Progenitor cell of endocrine pancreas (in vitro differentiated cells): Measurements from ENCODE around the gene C17orf67. TPM values are rescaled to one million over a fixed set of nuclear protein-coding genes. Genes with fewer than 3 reads are reported as not detected.

Experiments
- DNase-seq: peaks from one replicate; pipeline ENCODE4 v3.0.0; 2021; ENCODE audit warnings: low spot score; ENCODE audit not compliant: unreplicated experiment
- H3K27ac Mint-ChIP-seq: 2 replicates; pipeline ENCODE4 v1.8.0; 2021; ENCODE audit warnings: mild to moderate bottlenecking, moderate library complexity, mixed read lengths
- H3K27me3 Mint-ChIP-seq: 2 replicates; pipeline ENCODE4 v1.8.0; 2021; ENCODE audit warnings: mixed read lengths
- H3K36me3 Mint-ChIP-seq: 2 replicates; pipeline ENCODE4 v1.8.0; 2022; ENCODE audit warnings: mixed read lengths; ENCODE audit not compliant: insufficient read depth
- H3K4me1 Mint-ChIP-seq: 2 replicates; pipeline ENCODE4 v1.8.0; 2021; ENCODE audit warnings: low read depth, mixed read lengths
- H3K4me3 Mint-ChIP-seq: 2 replicates; pipeline ENCODE4 v1.8.0; 2021; ENCODE audit warnings: low read depth, mild to moderate bottlenecking, moderate library complexity, mixed read lengths
- H3K9me3 Mint-ChIP-seq: 2 replicates; pipeline ENCODE4 v1.8.0; 2021; ENCODE audit warnings: low read depth, mixed read lengths
- total RNA-seq: library from RNA; stranded (reverse); gene quantifications from 2 replicates; pipeline ENCODE4 v1.2.1, GENCODE V29; 2021
- TF ChIP-seq, protein P1 (sequence below): fragments of 200-600 bp; sonication (generic); IDR thresholded peaks from one replicate; pipeline ENCODE4 v1.5.0; 2021; ENCODE audit warnings: antibody characterized with exemption, mild to moderate bottlenecking; ENCODE audit not compliant: unreplicated experiment

Gene C17orf67
- total RNA-seq, 1 donor from 2014 or later = 0.65 TPM

DNA sequence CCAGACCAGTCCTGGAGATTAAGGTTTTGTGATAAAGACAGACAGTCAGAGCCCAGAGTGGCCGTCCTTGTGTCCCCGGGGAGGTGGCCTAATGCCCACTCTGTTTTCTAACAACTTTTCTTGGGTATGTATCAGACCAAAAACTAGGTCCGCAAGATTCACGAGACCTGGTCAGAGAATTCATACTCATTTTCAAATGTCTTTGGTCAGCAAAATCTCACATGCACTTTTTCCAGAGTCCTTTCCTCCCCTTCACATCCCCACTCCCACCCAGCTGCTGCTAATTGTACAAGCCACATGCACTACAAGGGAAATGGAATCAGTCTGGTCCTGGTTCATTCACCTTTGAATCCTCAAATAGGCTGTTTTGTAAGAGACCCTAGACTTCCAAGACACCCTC, 61.7 kb downstream of the C17orf67 start:
- H3K27ac Mint-ChIP-seq = no peak overlapping the region
- peaks cover 5% of the 10 kb centered on the region for H3K4me1 Mint-ChIP-seq

DNA sequence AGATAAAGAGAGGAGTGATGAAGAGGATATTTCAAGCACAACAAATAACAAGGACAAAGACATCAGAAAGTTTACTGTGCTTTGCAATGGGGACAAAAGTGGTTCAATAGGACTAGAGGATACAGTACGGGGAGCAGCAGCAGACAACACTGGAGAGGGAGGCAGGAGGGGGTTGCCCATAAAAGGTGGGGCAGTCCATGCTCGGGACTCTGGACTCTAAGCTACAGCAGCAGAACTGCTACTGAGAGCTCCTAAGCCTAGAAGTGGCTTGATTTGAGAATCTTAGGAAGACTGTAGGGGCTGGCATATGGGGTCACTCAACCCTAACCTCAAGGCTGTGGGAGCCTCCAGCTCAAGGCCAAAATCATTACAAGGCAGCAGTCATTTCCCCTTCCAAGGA, 62.2 kb downstream of the C17orf67 start:
- Mint-ChIP-seq H3K9me3 (no peaks in the 10 kb centered on the region), H3K4me1 (peaks cover 5% of the 10 kb centered on the region), H3K4me3 (no peak overlapping the region), H3K27me3 (peaks cover 7% of the 10 kb centered on the region), H3K27ac (no peak overlapping the region), H3K36me3 (no peaks in the 10 kb centered on the region)
- TF ChIP-seq, protein P1, sequence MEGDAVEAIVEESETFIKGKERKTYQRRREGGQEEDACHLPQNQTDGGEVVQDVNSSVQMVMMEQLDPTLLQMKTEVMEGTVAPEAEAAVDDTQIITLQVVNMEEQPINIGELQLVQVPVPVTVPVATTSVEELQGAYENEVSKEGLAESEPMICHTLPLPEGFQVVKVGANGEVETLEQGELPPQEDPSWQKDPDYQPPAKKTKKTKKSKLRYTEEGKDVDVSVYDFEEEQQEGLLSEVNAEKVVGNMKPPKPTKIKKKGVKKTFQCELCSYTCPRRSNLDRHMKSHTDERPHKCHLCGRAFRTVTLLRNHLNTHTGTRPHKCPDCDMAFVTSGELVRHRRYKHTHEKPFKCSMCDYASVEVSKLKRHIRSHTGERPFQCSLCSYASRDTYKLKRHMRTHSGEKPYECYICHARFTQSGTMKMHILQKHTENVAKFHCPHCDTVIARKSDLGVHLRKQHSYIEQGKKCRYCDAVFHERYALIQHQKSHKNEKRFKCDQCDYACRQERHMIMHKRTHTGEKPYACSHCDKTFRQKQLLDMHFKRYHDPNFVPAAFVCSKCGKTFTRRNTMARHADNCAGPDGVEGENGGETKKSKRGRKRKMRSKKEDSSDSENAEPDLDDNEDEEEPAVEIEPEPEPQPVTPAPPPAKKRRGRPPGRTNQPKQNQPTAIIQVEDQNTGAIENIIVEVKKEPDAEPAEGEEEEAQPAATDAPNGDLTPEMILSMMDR = no peak
- no peak for DNase-seq

More for the DNA sequence above, 61.7 kb downstream of the C17orf67 start:
- no peak for DNase-seq
- Mint-ChIP-seq H3K9me3 (no peaks in the 10 kb centered on the region), H3K27me3 (peaks cover 11% of the 10 kb centered on the region), H3K36me3 (no peaks in the 10 kb centered on the region), H3K4me3 (no peak overlapping the region)
- TF ChIP-seq, protein P1 = no peak

DNA sequence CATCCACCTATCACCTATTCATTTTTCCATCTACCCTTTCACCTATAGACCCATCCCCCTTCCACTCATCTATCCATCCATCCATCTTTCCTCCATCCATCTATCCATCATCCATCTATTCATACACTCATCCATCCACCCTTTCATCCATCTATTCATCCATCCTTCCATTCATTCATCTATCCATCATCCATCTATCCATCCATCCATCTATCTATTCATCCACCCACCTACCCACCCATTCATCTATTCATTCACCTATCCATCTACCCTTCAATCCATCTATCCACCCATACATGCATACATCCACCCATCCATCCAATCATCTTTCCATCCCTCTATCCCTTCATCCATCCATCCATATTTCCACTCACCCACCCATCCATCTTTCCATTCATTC, 63.3 kb downstream of the C17orf67 start:
- no peak overlapping the region for H3K4me3 Mint-ChIP-seq
- H3K9me3 Mint-ChIP-seq = no peaks in the 10 kb centered on the region
- peaks cover 5% of the 10 kb centered on the region for H3K4me1 Mint-ChIP-seq
- H3K27me3 Mint-ChIP-seq = peaks cover 11% of the 10 kb centered on the region
- no peak for DNase-seq
- no peak overlapping the region for H3K27ac Mint-ChIP-seq
- TF ChIP-seq, protein P1 = no peak
- no peaks in the 10 kb centered on the region for H3K36me3 Mint-ChIP-seq

DNA sequence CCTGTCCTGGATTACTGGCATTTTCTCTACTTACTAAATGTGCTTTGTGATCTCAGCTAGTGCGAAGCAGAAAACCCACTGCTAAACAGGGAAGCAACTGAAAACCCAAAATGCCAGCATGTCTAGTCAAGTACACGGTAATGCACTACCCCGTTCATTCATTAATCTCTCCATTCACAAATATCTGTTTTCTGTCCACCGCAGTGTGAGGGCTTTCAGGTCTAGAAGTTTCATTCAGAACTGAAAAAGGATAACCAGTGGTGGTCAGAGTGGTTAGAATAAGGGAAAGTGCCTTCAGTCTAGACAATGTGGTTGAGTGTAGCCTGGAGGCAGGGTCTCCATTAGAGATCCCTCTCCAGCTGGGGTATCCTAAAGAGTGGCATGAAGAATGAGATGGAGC, 68.3 kb downstream of the C17orf67 start:
- DNase-seq = no peak
- Mint-ChIP-seq H3K4me3 (no peak overlapping the region), H3K4me1 (no peaks in the 10 kb centered on the region), H3K27me3 (peaks cover 21% of the 10 kb centered on the region), H3K36me3 (no peaks in the 10 kb centered on the region), H3K9me3 (no peaks in the 10 kb centered on the region), H3K27ac (no peak overlapping the region)
- TF ChIP-seq, protein P1 = no peak

DNA sequence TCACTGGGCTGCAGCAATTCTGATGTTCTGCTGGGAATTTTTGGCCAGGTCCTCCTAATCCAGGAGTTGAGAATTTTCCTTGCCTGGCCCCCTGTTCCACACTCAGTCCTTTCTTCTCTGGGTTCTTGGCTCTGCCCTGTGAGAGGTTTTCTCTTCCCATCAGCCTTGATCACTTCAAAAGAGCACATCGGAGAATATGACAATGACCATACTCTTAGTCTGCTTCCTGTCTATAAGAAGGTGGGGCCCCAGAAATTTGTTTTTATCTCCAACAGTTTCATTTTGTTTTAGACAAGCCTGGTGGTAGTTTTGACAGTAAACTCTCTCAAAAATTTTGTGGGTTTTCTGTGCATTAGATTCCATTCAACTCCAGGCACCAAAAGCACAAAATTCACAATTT, 70.7 kb downstream of the C17orf67 start:
- no peaks in the 10 kb centered on the region for H3K36me3 Mint-ChIP-seq
- no peak overlapping the region for H3K27ac Mint-ChIP-seq

More for the DNA sequence above, 70.7 kb downstream of the C17orf67 start:
- no peaks in the 10 kb centered on the region for H3K9me3 Mint-ChIP-seq
- no peak for DNase-seq
- H3K4me1 Mint-ChIP-seq = no peaks in the 10 kb centered on the region
- H3K4me3 Mint-ChIP-seq = no peak overlapping the region
- TF ChIP-seq, protein P1 = no peak
- H3K27me3 Mint-ChIP-seq = peaks cover 15% of the 10 kb centered on the region
